NOMO-1 treated with dmso at 0.1 percent for 144 hours (cell line): ENCODE results near the gene DOK7.

Source experiments
- DNase-seq: peaks from one replicate; lab custom pipeline; 2025; ENCODE audit not compliant: unreplicated experiment; lab: John Stamatoyannopoulos, UW

The DOK7 gene

GRCh38 chr4:3462321-3462789, 751 bp upstream of the DOK7 start:
- DNase-seq, result no peak

GRCh38 chr4:3463556-3464348, 646 bp downstream of the DOK7 start:
- DNase-seq, result no peak

- no peak for DNase-seq
Observed at GRCh38 chr4:3464349-3464905, 1.3 kb downstream of the DOK7 start.

GRCh38 chr4:3464911-3465697, 2.0 kb downstream of the DOK7 start:
- no peak for DNase-seq

- DNase-seq, result no peak
Observed at GRCh38 chr4:3465698-3466671, 2.9 kb downstream of the DOK7 start.

- DNase-seq, result no peak
Observed at GRCh38 chr4:3466691-3467600, 3.8 kb downstream of the DOK7 start.

- DNase-seq, result no peak
Observed at GRCh38 chr4:3467601-3468031, 4.5 kb downstream of the DOK7 start.

GRCh38 chr4:3468154-3468553, 5.0 kb downstream of the DOK7 start:
- DNase-seq, result no peak

GRCh38 chr4:3468804-3469203, 5.7 kb downstream of the DOK7 start:
- no peak for DNase-seq

GRCh38 chr4:3469386-3470243, 6.5 kb downstream of the DOK7 start:
- no peak for DNase-seq

GRCh38 chr4:3470244-3471097, 7.4 kb downstream of the DOK7 start:
- DNase-seq, result no peak

- no peak for DNase-seq
Observed at GRCh38 chr4:3471098-3471760, 8.1 kb downstream of the DOK7 start.

GRCh38 chr4:3471886-3472285, 8.8 kb downstream of the DOK7 start:
- no peak for DNase-seq

GRCh38 chr4:3472411-3473141, 9.5 kb downstream of the DOK7 start:
- no peak for DNase-seq

GRCh38 chr4:3473181-3473950, 10.3 kb downstream of the DOK7 start:
- no peak for DNase-seq
